ENCODE measurements around the gene BBS10. TPM values are rescaled to one million over a fixed set of nuclear protein-coding genes. Genes with fewer than 3 reads are reported as not detected.

The BBS10 gene
- total and polyA plus RNA-seq, 9 of the 15 experiments (the other 6 are each of a cell fraction or from before 2014, with no cell fraction given) = 2.3 to 14.9 (median 5.9) TPM

- no peak for TF ChIP-seq MGA (IDR thresholded peaks at IDR 0.05)
- no peak for TF ChIP-seq TSC22D4 (tag; IDR thresholded peaks at IDR 0.05)
- TF ChIP-seq NFIC (IDR thresholded peaks at IDR 0.05) = no peak
- no peak for TF ChIP-seq MYBL2 (IDR thresholded peaks at IDR 0.05; ENCODE audit: low read depth)
- no peak for TF ChIP-seq MYBL2 (CRISPR knock-in tag; IDR thresholded peaks at IDR 0.05; ENCODE audit: borderline replicate concordance)
- TF ChIP-seq ZNF224 (CRISPR knock-in tag; IDR thresholded peaks at IDR 0.05) = no peak
These were observed 10.6 kb downstream of the BBS10 start (continued) for GRCh38 chr12:76337583-76337982.
